H1 (cell line): Measurements from ENCODE around the gene SPACA4. TPM values are rescaled to one million over a fixed set of nuclear protein-coding genes. Genes with fewer than 3 reads are reported as not detected.

Experiments used
- CHD1 ChIP-seq: IDR thresholded peaks from 2 replicates; pipeline ENCODE4 v1.6.1; 2012; ENCODE audit warnings: low read depth, low read length, improper control_type of control experiment
- GTF2F1 ChIP-seq: IDR thresholded peaks from 2 replicates; pipeline ENCODE4 v1.6.1; 2012; ENCODE audit warnings: low read depth, low read length, improper control_type of control experiment, borderline replicate concordance
- HDAC2 ChIP-seq, 2 experiments: fragments of 300-600 bp in 1 of 2; sonication (generic) in 1 of 2; IDR thresholded peaks; 2 replicates each; pipeline ENCODE4 v1.6.1; 2011 to 2012; ENCODE audit warnings: low read depth in 2 of 2, low read length in 2 of 2, mild to moderate bottlenecking in 2 of 2, moderate library complexity in 2 of 2, borderline replicate concordance in 1 of 2, inconsistent platforms in 1 of 2
- SP4 ChIP-seq: IDR thresholded peaks from 2 replicates; pipeline ENCODE4 v1.6.1; 2012; ENCODE audit warnings: low read length, inconsistent platforms
- SRF ChIP-seq: IDR thresholded peaks from 2 replicates; pipeline ENCODE4 v1.6.1; 2011; ENCODE audit warnings: mild to moderate bottlenecking, low read depth, low read length, moderate library complexity
- polyA plus RNA-seq, 7 experiments: library from polyadenylated mRNA; depleted of rRNA in 3 of 7; stranded (reverse) in 5 of 7; unstranded in 2 of 7; fragments of >200 nt in 5 of 7; fragments of 200-250 nt in 2 of 7; gene quantifications; 1 replicate in 5 of 7; 2 replicates in 1 of 7; 4 replicates in 1 of 7; pipeline versions ENCODE4 v1.2.1 to v1.2.3, GENCODE V29; 2011 to 2013; ENCODE audit warnings: missing spikeins in 2 of 7, mixed read lengths in 2 of 7
- total RNA-seq: library from RNA; stranded (reverse); fragmentation: NEBNext Ultra II Directional; extraction: Animal tissue kit (Norgen Biotek cat#: 25700); gene quantifications from 2 replicates; pipeline ENCODE4 v1.2.1, GENCODE V29; 2021
- TF ChIP-seq, protein P1 (sequence below): fragments of 300-600 bp; sonication (generic); IDR thresholded peaks from 2 replicates; pipeline ENCODE4 v1.7.1; 2012; ENCODE audit warnings: low read length, moderate library complexity, mild to moderate bottlenecking, inconsistent platforms; ENCODE audit not compliant: insufficient replicate concordance
- TF ChIP-seq, protein P2 (sequence below): IDR thresholded peaks from 2 replicates; pipeline ENCODE4 v1.6.1; 2011; ENCODE audit warnings: low read depth, mild to moderate bottlenecking, low read length; ENCODE audit not compliant: insufficient read depth
- TF ChIP-seq, protein P3 (sequence below): IDR thresholded peaks from 2 replicates; pipeline ENCODE4 v1.6.1; 2012; ENCODE audit warnings: inconsistent platforms

Gene SPACA4
- total and polyA plus RNA-seq, 2 of the 8 experiments (the other 6 are each of a cell fraction or from before 2014, with no cell fraction given): not detected

DNA sequence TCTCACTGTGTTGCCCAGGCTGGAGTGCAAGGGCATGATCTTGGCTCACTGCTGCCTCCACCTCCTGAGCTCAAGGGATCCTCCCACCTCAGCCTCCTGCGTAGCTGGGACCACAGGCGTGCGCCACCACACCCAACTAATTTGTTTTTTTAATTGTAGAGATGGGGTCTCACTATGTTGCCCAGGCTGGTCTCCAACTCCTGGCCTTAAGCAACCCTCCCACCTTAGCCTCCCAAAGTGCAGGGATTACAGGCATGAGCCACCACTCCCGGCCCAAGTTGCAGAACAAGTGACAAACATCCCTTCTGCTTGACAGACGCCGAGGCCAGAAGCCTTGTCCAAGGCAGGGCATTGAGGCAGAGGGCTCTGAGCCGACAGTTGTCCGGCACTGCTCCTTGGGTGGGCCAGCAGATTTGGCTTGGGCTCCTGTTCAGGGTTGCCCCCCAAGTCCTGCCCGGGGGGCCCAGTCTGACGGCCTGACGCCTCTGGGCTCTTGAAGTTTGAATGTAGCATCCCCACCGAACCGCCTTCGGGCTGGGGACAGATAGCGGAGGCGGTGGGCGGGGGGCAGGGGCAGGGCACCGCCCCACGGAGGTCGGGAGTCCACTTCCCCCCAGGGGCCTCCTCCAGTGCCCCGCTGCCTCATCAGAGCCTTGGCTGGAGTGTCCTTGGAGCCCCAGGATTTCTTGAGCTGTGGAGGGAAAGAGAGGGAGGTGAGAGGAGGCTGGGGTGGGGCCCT is 5.7 kb upstream of the SPACA4 start (continued):
- TF ChIP-seq, protein P1, sequence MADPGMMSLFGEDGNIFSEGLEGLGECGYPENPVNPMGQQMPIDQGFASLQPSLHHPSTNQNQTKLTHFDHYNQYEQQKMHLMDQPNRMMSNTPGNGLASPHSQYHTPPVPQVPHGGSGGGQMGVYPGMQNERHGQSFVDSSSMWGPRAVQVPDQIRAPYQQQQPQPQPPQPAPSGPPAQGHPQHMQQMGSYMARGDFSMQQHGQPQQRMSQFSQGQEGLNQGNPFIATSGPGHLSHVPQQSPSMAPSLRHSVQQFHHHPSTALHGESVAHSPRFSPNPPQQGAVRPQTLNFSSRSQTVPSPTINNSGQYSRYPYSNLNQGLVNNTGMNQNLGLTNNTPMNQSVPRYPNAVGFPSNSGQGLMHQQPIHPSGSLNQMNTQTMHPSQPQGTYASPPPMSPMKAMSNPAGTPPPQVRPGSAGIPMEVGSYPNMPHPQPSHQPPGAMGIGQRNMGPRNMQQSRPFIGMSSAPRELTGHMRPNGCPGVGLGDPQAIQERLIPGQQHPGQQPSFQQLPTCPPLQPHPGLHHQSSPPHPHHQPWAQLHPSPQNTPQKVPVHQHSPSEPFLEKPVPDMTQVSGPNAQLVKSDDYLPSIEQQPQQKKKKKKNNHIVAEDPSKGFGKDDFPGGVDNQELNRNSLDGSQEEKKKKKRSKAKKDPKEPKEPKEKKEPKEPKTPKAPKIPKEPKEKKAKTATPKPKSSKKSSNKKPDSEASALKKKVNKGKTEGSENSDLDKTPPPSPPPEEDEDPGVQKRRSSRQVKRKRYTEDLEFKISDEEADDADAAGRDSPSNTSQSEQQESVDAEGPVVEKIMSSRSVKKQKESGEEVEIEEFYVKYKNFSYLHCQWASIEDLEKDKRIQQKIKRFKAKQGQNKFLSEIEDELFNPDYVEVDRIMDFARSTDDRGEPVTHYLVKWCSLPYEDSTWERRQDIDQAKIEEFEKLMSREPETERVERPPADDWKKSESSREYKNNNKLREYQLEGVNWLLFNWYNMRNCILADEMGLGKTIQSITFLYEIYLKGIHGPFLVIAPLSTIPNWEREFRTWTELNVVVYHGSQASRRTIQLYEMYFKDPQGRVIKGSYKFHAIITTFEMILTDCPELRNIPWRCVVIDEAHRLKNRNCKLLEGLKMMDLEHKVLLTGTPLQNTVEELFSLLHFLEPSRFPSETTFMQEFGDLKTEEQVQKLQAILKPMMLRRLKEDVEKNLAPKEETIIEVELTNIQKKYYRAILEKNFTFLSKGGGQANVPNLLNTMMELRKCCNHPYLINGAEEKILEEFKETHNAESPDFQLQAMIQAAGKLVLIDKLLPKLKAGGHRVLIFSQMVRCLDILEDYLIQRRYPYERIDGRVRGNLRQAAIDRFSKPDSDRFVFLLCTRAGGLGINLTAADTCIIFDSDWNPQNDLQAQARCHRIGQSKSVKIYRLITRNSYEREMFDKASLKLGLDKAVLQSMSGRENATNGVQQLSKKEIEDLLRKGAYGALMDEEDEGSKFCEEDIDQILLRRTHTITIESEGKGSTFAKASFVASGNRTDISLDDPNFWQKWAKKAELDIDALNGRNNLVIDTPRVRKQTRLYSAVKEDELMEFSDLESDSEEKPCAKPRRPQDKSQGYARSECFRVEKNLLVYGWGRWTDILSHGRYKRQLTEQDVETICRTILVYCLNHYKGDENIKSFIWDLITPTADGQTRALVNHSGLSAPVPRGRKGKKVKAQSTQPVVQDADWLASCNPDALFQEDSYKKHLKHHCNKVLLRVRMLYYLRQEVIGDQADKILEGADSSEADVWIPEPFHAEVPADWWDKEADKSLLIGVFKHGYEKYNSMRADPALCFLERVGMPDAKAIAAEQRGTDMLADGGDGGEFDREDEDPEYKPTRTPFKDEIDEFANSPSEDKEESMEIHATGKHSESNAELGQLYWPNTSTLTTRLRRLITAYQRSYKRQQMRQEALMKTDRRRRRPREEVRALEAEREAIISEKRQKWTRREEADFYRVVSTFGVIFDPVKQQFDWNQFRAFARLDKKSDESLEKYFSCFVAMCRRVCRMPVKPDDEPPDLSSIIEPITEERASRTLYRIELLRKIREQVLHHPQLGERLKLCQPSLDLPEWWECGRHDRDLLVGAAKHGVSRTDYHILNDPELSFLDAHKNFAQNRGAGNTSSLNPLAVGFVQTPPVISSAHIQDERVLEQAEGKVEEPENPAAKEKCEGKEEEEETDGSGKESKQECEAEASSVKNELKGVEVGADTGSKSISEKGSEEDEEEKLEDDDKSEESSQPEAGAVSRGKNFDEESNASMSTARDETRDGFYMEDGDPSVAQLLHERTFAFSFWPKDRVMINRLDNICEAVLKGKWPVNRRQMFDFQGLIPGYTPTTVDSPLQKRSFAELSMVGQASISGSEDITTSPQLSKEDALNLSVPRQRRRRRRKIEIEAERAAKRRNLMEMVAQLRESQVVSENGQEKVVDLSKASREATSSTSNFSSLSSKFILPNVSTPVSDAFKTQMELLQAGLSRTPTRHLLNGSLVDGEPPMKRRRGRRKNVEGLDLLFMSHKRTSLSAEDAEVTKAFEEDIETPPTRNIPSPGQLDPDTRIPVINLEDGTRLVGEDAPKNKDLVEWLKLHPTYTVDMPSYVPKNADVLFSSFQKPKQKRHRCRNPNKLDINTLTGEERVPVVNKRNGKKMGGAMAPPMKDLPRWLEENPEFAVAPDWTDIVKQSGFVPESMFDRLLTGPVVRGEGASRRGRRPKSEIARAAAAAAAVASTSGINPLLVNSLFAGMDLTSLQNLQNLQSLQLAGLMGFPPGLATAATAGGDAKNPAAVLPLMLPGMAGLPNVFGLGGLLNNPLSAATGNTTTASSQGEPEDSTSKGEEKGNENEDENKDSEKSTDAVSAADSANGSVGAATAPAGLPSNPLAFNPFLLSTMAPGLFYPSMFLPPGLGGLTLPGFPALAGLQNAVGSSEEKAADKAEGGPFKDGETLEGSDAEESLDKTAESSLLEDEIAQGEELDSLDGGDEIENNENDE: no peak
- TF ChIP-seq GTF2F1: no peak
- TF ChIP-seq, protein P2, sequence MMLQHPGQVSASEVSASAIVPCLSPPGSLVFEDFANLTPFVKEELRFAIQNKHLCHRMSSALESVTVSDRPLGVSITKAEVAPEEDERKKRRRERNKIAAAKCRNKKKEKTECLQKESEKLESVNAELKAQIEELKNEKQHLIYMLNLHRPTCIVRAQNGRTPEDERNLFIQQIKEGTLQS: no peak
- TF ChIP-seq, protein P3, sequence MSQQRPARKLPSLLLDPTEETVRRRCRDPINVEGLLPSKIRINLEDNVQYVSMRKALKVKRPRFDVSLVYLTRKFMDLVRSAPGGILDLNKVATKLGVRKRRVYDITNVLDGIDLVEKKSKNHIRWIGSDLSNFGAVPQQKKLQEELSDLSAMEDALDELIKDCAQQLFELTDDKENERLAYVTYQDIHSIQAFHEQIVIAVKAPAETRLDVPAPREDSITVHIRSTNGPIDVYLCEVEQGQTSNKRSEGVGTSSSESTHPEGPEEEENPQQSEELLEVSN: no peak
- no peak for TF ChIP-seq CHD1
- no peak for TF ChIP-seq HDAC2 (IDR thresholded peaks at IDR 0.05; ENCODE audit: borderline replicate concordance in 1 of 2, low read depth in 2 of 2, low read length in 2 of 2)
- no peak for TF ChIP-seq SRF
- TF ChIP-seq SP4: no peak
